SK-N-SH treated with all-trans-retinoic acid at 6 μM for 48 hours (cell line): Measurements from ENCODE around the gene HOXA2.

Experiments used
- ATAC-seq: fragments of 200-7000 bp; cut with Tn5 transposase; 3 replicates; pipeline ENCODE4 v1.9.1; 2020; ENCODE audit warnings: mild to moderate bottlenecking, moderate library complexity
- ARNTL ChIP-seq: fragments of 450-650 bp; formaldehyde crosslinking; IDR thresholded peaks from 2 replicates; pipeline ENCODE4 v1.5.0; 2020; ENCODE audit warnings: low read depth, mild to moderate bottlenecking, moderate library complexity, borderline replicate concordance
- BACH2 ChIP-seq: fragments of 250-450 bp; sonication (Bioruptor Pico); IDR thresholded peaks from 2 replicates; pipeline ENCODE4 v1.9.0; 2021; ENCODE audit warnings: mild to moderate bottlenecking, borderline replicate concordance
- CSDC2 ChIP-seq: fragments of 250-450 bp; sonication (Bioruptor Pico); IDR thresholded peaks from 2 replicates; pipeline ENCODE4 v1.5.0; 2020; ENCODE audit warnings: mild to moderate bottlenecking, moderate library complexity
- ESRRG ChIP-seq: fragments of 250-450 bp; sonication (Bioruptor Pico); IDR thresholded peaks from 2 replicates; pipeline ENCODE4 v1.6.1; 2021; ENCODE audit warnings: mild to moderate bottlenecking
- GLIS3 ChIP-seq: fragments of 250-450 bp; sonication (Bioruptor Pico); IDR thresholded peaks from 2 replicates; pipeline ENCODE4 v1.5.0; 2020; ENCODE audit warnings: mild to moderate bottlenecking, moderate library complexity
- ISL1 ChIP-seq: fragments of 250-450 bp; sonication (Bioruptor Pico); IDR thresholded peaks from 2 replicates; pipeline ENCODE4 v2.1.2; 2022; ENCODE audit warnings: mild to moderate bottlenecking, moderate library complexity
- OSR1 ChIP-seq: fragments of 250-450 bp; sonication (Bioruptor Pico); IDR thresholded peaks from 2 replicates; pipeline ENCODE4 v1.8.0; 2022; ENCODE audit warnings: moderate library complexity, mild to moderate bottlenecking, inconsistent platforms
- PPARA ChIP-seq: fragments of 250-450 bp; sonication (Bioruptor Pico); IDR thresholded peaks from 2 replicates; pipeline ENCODE4 v1.5.0; 2020; ENCODE audit warnings: mild to moderate bottlenecking, borderline replicate concordance
- SNAI2 ChIP-seq: fragments of 250-450 bp; sonication (Bioruptor Pico); IDR thresholded peaks from 2 replicates; pipeline ENCODE4 v1.5.0; 2020; ENCODE audit warnings: mild to moderate bottlenecking, moderate library complexity
- TCF4 ChIP-seq: fragments of 250-450 bp; sonication (Bioruptor Pico); IDR thresholded peaks from 2 replicates; pipeline ENCODE4 v1.8.0; 2021; ENCODE audit warnings: mild to moderate bottlenecking, moderate library complexity, borderline replicate concordance
- TOX ChIP-seq: fragments of 250-450 bp; sonication (Bioruptor Pico); IDR thresholded peaks from 2 replicates; pipeline ENCODE4 v1.8.0; 2021; ENCODE audit warnings: mild to moderate bottlenecking, moderate library complexity, borderline replicate concordance
- ZC3H10 ChIP-seq: fragments of 250-450 bp; sonication (Bioruptor Pico); IDR thresholded peaks from 2 replicates; pipeline ENCODE4 v1.5.1; 2021; ENCODE audit warnings: mild to moderate bottlenecking, moderate library complexity
- ZFP3 ChIP-seq: fragments of 250-450 bp; sonication (Bioruptor Pico); IDR thresholded peaks from 2 replicates; pipeline ENCODE4 v1.5.0; 2020; ENCODE audit warnings: mild to moderate bottlenecking, moderate library complexity
- ZFP30 ChIP-seq: fragments of 450-650 bp; formaldehyde crosslinking; IDR thresholded peaks from 2 replicates; pipeline ENCODE4 v1.5.0; 2022; ENCODE audit warnings: mild to moderate bottlenecking, moderate library complexity
- ZNF565 ChIP-seq: fragments of 450-650 bp; formaldehyde crosslinking; conservative IDR thresholded peaks from 2 replicates; pipeline ENCODE4 v1.5.0; 2020; ENCODE audit warnings: low read depth, mild to moderate bottlenecking, moderate library complexity
- ZNF70 ChIP-seq: fragments of 450-650 bp; formaldehyde crosslinking; IDR thresholded peaks from 2 replicates; pipeline ENCODE4 v1.5.0; 2020; ENCODE audit warnings: mild to moderate bottlenecking, moderate library complexity
- ZNF8 ChIP-seq: fragments of 450-650 bp; formaldehyde crosslinking; IDR thresholded peaks from 2 replicates; pipeline ENCODE4 v1.5.0; 2020; ENCODE audit warnings: mild to moderate bottlenecking, moderate library complexity
- TF ChIP-seq, protein P1 (sequence below): fragments of 250-450 bp; sonication (Bioruptor Pico); IDR thresholded peaks from 2 replicates; pipeline ENCODE4 v1.8.0; 2021; ENCODE audit warnings: low read depth, mild to moderate bottlenecking, moderate library complexity, borderline replicate concordance
- TF ChIP-seq, protein P2 (sequence below): fragments of 250-450 bp; sonication (Bioruptor Pico); IDR thresholded peaks from 2 replicates; pipeline ENCODE4 v1.5.0; 2020; ENCODE audit warnings: mild to moderate bottlenecking, moderate library complexity
- TF ChIP-seq, protein P3 (sequence below): fragments of 250-450 bp; sonication (Bioruptor Pico); IDR thresholded peaks from 2 replicates; pipeline ENCODE4 v1.5.1; 2021; ENCODE audit warnings: mild to moderate bottlenecking, moderate library complexity
- TF ChIP-seq, protein P4 (sequence below): fragments of 250-450 bp; sonication (Bioruptor Pico); IDR thresholded peaks from 2 replicates; pipeline ENCODE4 v1.8.0; 2020; ENCODE audit warnings: mild to moderate bottlenecking, moderate library complexity, borderline replicate concordance

Gene HOXA2

DNA sequence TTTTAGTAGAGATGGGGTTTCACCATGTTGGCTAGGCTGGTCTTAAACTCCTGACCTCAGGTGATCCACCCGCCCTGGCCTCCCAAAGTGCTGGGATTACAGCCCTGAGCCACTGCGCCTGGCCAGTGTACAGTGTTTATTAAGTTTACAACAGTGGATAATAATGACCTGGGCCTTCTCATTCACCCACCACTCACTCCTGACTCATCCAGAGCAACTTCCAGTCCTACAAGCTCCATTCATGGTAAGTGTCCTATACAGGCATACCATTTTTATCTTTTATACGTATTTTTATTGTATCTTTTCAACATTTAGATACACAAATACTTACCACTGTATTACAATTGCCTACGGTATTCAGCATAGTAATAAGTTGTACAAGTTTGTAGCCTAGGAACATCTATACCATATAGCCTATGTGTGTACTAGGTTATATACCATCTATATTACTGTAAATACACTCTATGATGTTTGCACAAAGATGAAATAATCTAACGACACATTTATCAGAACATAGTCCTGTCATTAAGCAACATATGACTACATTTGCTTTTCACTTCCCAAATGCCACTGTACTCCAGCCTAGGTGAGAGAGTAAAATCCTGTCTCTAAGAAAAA lies 23.8 kb downstream of the HOXA2 start:
- no peak for ATAC-seq
- no peak for TF ChIP-seq ZNF565
- TF ChIP-seq ZFP30 (CRISPR knock-in tag): no peak
- TF ChIP-seq, protein P1, sequence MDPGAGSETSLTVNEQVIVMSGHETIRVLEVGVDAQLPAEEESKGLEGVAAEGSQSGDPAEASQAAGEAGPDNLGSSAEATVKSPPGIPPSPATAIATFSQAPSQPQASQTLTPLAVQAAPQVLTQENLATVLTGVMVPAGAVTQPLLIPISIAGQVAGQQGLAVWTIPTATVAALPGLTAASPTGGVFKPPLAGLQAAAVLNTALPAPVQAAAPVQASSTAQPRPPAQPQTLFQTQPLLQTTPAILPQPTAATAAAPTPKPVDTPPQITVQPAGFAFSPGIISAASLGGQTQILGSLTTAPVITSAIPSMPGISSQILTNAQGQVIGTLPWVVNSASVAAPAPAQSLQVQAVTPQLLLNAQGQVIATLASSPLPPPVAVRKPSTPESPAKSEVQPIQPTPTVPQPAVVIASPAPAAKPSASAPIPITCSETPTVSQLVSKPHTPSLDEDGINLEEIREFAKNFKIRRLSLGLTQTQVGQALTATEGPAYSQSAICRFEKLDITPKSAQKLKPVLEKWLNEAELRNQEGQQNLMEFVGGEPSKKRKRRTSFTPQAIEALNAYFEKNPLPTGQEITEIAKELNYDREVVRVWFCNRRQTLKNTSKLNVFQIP: no peak
- no peak for TF ChIP-seq TCF4
- no peak for TF ChIP-seq OSR1
- TF ChIP-seq, protein P2, sequence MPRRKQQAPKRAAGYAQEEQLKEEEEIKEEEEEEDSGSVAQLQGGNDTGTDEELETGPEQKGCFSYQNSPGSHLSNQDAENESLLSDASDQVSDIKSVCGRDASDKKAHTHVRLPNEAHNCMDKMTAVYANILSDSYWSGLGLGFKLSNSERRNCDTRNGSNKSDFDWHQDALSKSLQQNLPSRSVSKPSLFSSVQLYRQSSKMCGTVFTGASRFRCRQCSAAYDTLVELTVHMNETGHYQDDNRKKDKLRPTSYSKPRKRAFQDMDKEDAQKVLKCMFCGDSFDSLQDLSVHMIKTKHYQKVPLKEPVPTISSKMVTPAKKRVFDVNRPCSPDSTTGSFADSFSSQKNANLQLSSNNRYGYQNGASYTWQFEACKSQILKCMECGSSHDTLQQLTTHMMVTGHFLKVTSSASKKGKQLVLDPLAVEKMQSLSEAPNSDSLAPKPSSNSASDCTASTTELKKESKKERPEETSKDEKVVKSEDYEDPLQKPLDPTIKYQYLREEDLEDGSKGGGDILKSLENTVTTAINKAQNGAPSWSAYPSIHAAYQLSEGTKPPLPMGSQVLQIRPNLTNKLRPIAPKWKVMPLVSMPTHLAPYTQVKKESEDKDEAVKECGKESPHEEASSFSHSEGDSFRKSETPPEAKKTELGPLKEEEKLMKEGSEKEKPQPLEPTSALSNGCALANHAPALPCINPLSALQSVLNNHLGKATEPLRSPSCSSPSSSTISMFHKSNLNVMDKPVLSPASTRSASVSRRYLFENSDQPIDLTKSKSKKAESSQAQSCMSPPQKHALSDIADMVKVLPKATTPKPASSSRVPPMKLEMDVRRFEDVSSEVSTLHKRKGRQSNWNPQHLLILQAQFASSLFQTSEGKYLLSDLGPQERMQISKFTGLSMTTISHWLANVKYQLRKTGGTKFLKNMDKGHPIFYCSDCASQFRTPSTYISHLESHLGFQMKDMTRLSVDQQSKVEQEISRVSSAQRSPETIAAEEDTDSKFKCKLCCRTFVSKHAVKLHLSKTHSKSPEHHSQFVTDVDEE (CRISPR knock-in tag): no peak
- TF ChIP-seq PPARA (CRISPR knock-in tag): no peak
- TF ChIP-seq TOX (CRISPR knock-in tag): no peak
- no peak for TF ChIP-seq ZFP3 (CRISPR knock-in tag)
- TF ChIP-seq, protein P3, sequence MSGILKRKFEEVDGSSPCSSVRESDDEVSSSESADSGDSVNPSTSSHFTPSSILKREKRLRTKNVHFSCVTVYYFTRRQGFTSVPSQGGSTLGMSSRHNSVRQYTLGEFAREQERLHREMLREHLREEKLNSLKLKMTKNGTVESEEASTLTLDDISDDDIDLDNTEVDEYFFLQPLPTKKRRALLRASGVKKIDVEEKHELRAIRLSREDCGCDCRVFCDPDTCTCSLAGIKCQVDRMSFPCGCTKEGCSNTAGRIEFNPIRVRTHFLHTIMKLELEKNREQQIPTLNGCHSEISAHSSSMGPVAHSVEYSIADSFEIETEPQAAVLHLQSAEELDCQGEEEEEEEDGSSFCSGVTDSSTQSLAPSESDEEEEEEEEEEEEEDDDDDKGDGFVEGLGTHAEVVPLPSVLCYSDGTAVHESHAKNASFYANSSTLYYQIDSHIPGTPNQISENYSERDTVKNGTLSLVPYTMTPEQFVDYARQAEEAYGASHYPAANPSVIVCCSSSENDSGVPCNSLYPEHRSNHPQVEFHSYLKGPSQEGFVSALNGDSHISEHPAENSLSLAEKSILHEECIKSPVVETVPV: no peak
- no peak for TF ChIP-seq SNAI2 (CRISPR knock-in tag)
- TF ChIP-seq ISL1: no peak
- no peak for TF ChIP-seq ZC3H10 (CRISPR knock-in tag)
- no peak for TF ChIP-seq ZNF8 (CRISPR knock-in tag)
- no peak for TF ChIP-seq ARNTL (CRISPR knock-in tag)
- TF ChIP-seq CSDC2 (CRISPR knock-in tag): no peak
- TF ChIP-seq GLIS3 (CRISPR knock-in tag): no peak
- TF ChIP-seq ZNF70 (CRISPR knock-in tag): no peak
- no peak for TF ChIP-seq BACH2

DNA sequence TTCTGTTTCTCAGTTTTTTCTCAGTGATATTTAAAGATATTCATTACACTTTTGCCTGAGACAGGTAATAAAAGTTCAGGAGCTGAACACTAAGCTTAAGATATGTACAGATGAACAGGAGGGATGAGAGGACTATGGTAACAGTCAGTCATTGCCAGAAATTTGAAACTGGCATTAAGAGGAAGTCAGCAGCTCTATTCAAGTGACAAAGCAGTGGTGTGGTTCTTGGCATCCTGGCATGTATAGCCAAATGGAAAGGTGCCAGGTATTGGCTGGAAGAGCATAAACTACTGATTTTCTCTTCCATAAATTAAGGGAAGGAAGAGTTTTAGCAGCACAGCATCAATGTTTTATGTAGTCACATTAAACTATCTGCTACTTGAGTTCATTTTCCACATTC lies 29.4 kb downstream of the HOXA2 start:
- no peak for ATAC-seq
- TF ChIP-seq ESRRG (CRISPR knock-in tag) (no peak), CSDC2 (CRISPR knock-in tag) (no peak), ARNTL (CRISPR knock-in tag) (no peak), ISL1 (no peak), TOX (CRISPR knock-in tag) (no peak)
- TF ChIP-seq, protein P4, sequence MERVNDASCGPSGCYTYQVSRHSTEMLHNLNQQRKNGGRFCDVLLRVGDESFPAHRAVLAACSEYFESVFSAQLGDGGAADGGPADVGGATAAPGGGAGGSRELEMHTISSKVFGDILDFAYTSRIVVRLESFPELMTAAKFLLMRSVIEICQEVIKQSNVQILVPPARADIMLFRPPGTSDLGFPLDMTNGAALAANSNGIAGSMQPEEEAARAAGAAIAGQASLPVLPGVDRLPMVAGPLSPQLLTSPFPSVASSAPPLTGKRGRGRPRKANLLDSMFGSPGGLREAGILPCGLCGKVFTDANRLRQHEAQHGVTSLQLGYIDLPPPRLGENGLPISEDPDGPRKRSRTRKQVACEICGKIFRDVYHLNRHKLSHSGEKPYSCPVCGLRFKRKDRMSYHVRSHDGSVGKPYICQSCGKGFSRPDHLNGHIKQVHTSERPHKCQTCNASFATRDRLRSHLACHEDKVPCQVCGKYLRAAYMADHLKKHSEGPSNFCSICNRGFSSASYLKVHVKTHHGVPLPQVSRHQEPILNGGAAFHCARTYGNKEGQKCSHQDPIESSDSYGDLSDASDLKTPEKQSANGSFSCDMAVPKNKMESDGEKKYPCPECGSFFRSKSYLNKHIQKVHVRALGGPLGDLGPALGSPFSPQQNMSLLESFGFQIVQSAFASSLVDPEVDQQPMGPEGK (CRISPR knock-in tag): no peak
- TF ChIP-seq, protein P1: no peak
- TF ChIP-seq, protein P3: no peak
- TF ChIP-seq, all 23 proteins: peak for 0
